Cardiac septum (tissue), 1 donor: Measurements from ENCODE around the gene LSM11. TPM values are rescaled to one million over a fixed set of nuclear protein-coding genes. Genes with fewer than 3 reads are reported as not detected.

Source experiments
- DNase-seq: peaks from one replicate; pipeline ENCODE4 v3.0.0-alpha.2; 2020; ENCODE audit warnings: low spot score
- intact Hi-C: fragments of 100-400 bp; cut with DNase I; formaldehyde crosslinking; loops from one replicate; pipeline ENCODE4 v1.14.0; 2022
- total RNA-seq: library from RNA; stranded (reverse); fragmentation: NEBNext Ultra II Directional; extraction: Animal tissue kit (Norgen Biotek cat#: 25700); gene quantifications from one replicate; pipeline ENCODE4 v1.2.1, GENCODE V29; 2021
- donor health status: DM: no; HTN: no; CAD: no.

Gene LSM11
- total RNA-seq, 1 donor from 2014 or later, result 1.5 TPM

DNA sequence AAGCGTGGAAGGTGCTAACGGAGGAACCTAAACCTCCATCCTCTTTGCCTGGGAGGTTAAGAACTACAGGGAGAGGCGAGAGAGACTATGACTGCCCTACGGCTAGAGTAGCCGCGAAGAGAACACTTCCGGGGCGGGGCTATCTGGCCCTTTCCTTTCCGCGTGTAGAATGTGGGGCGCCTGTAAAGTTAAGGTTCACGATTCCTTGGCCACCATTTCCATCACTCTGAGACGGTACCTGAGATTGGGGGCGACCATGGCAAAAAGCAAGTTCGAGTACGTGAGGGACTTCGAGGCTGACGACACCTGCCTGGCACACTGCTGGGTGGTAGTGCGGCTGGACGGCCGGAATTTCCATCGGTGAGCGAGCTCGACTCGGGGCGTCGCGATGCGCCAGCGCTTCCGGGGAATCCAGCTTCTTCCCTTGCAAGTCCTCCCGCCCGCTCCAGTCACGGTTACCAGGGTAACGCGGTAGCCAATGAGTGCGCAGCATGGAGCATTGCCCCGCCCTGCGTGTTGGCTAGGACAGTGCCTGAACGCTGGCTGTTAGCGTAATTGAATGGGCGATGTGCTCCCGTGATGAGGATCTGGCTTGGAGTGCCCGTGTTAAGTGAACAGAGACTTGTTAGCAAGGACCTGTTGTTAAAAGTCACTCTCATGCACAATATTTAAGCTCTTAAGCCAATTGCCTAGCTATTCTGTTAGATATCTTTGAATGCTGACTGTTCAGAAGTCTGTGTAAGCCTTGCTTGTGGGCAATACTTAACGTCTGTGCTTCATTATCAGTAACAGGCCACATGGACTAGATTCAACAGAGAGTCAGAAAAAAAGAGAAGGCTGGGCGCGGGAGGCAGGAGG is 12.0 kb upstream of the LSM11 start, which contains the start of gene THG1L:
TSS of gene THG1L (plus strand) at position 149 of the 858 bp plus-strand sequence. CDS start at position 170, 21 bp downstream.
- intact Hi-C loops, result loop anchor here (10.0 kb wide), 1 partner anchor 587 kb away; the partner anchor contains the start of gene MED7
- DNase-seq, result peak; percentile 98

DNA sequence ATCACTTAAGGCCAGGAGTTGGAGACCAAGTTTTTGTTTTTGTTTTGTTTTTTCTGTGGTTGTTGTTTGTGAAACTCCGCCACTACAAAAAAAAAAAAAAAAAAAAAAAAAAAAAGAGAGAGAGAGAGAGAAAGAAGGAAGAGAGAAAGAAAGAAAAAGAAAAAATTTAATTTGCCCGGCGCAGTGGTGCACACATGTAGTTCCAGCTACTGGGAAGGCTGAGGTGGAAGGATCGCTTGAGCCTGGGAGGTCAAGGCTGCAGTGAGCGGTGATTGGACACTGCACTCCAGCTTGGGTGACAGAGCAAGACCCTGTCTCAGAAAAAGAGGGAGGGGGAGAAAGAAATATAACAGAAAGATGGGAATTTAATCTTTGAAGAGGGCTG is 11.4 kb upstream of the LSM11 start:
- intact Hi-C loops, result loop anchor here (10.0 kb wide), 1 partner anchor 587 kb away; the partner anchor contains the start of gene MED7
- DNase-seq, result no peak

DNA sequence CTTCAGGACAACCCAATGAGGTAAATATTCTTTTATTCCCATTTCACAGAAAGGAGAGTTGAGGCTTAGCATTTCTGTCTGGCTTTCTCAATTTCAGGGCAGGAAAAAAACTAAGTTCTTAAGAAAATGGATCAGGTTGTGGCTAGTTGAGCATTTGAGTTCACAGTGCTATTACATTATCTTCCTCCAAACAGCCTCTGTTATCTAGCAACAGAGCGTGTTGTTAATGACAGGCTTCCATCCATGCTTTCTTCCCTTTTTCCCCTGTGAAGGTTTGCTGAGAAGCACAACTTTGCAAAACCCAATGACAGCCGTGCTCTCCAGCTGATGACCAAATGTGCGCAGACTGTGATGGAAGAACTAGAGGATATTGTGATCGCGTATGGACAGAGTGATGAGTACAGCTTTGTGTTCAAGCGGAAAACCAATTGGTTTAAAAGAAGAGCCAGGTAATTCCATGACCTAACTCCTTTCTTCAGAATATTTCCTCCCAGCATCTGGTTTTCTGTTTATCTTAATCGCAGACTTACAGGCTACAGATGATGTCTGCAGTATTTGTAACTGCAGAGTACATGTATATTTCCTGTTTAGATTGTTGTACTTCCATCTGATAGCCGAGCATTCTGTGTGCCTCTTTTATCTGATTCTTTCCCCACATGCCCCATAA is 10.8 kb upstream of the LSM11 start:
- intact Hi-C loops, result loop anchor here (10.0 kb wide), 1 partner anchor 588 kb away; the partner anchor contains the start of gene MED7
- no peak for DNase-seq

DNA sequence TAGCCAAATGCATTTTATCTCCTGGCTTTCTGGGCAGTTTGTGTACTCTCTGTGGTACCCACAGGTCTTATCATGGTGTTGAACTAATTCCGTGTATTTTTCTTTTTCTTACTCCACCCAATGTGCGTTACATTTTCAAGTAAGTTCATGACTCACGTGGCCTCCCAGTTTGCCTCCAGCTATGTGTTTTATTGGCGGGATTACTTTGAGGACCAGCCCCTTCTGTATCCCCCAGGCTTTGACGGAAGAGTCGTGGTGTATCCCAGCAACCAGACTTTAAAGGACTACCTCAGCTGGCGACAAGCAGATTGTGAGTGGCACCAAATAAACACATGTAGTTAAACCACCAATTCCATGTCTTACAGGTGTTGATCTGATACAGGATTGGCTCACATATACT is 9.1 kb upstream of the LSM11 start:
- no peak for DNase-seq
- intact Hi-C loops, result loop anchor here (10.0 kb wide), 1 partner anchor 590 kb away; the partner anchor contains the start of gene MED7

DNA sequence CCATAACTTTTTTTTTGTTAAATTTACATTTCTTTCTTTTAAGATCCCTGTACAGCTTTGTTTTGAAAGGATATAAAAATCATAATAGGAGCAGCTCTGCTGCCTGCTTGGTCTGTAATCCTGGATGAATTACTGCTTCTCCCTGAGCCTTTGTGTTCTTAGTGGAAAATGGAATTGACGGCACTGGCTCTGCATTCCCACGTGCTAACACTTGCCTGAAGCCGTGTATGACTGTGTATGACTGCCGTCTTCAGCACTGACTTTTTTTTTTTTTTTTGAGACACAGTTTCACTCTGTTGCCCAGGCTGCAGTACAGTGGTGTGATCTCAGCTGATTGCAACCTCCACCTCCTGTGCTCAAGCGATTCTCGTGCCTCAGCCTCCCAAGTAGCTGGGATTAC is 7.5 kb upstream of the LSM11 start:
- DNase-seq, result no peak
- intact Hi-C loops, result loop anchor here (10.0 kb wide), 1 partner anchor 591 kb away; the partner anchor contains the start of gene MED7

DNA sequence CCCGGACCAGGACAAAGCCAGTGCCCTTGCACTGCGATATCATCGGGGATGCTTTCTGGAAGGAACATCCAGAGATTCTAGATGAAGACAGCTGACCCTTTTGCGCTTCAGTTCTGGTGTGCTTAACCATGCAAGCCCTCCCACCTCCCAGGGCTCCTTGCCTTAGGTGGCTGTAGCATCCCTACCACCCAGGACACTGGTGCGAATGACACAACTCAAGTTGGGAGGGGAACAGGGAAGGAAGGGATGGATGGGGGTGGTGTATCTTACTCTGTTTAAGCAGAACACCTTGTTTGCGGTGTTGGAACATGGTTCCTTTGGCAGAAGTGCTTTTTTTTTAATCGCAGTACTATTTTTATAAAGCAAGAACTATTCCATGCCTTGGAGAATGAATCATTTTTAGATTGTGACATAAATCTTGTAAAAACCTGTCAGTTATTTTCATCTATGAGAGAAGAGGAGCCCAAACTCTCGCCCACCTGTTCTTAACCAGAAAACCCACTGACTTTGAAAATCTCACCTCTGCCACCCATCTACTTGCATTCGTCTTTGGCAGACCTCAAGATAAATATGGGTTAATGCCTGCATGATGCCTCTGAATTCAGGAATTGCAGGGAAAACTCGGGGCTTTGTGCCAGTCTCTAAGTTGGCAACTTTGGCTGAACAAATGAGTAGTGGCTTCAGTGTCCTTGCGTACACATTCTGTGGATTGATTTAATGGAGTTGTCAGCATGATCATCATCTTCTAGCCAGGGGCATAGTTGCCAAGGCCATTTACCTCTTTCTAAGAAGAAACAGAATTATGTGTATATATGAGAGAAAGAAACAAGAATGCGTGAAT is 3.9 kb upstream of the LSM11 start:
- DNase-seq, result no peak
- intact Hi-C loops, result loop anchor here (5.0 to 10.0 kb wide), 2 partner anchors 412 to 595 kb away; partner anchors contain the start of gene MED7

DNA sequence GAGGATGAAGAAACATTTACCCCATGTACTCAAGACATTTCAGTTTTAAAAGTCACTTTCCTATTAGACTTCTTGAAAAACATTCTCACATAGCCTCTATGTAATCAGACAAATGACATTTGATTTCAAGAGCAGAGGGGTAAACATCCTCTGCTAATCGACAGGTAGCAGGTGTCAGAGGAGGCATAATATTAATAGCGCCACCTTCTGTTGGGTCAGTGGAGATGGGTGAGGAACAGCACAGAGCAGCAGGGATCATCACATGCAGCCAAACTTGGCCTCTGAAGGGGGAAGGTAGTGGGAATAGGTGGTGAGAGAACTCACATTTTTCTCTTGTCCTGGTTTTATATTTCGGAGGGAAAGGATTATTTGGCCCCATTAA is 3.3 kb upstream of the LSM11 start:
- intact Hi-C loops, result loop anchor here (5.0 kb wide), 1 partner anchor 413 kb away; no protein-coding TSS in a partner anchor
- DNase-seq, result no peak

DNA sequence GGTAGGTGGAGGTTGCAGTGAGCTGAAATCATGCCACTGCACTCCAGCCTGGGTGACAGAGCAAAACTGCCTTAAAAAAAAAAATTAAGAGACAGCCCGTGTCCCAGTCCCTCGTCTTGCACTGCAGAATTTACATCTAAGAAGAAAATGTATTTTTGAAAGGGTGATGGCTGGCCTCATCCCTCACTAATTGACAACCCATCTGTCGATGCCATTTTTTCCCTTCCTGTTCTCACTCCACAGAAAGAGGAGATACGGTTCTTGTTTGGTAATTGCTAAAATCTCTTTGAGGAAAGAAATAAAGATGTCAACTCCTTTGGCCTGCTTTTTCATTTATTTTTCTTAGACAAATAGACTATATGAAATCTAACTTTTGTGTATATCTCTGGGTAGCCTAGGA is 2.4 kb upstream of the LSM11 start:
- intact Hi-C loops, result loop anchor here (5.0 kb wide), 1 partner anchor 414 kb away; no protein-coding TSS in a partner anchor

DNA sequence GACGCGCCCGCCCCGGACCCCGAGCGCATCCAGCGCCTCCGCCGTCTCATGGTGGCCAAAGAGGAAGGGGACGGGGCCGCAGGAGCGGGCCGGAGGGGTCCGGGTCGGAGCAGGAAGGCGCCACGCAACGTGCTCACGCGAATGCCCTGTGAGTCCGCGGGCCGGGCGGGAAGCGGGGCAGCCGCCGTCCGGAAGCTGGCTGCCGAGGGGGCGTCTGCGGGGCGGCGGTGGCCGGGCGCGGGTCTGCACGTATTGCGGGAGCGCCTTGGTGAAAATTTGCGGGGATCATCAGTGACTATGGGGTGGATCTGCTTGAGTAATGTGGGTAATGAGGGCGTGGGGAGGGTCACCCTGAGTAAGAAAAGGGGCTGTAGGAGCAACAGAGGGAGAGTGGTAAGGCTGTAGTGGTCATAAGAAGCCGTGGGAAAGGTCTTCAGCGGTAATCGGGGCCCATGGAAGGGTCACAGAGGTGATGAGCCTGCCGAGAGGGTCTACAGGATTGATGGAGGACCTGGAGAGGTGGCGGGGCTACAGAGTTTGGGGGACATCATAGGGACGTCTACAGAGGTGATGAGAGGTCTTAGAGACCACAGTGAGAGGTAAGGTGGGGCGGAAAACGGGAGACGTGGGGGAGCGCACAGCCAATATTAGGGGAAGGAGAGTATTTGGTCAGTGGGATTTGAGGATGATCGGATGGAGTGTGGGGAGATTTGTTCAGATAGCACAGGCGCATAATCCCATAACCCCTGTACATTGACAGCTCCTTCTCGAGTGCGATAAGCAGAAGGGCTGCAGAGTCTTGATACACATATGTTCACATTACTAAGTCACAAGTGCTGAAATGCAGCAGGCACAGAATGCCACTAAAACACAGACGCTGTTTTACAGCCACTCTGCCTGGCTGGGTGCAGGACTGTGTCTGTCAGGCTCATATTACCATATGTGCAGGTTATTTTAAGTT is 819 bp downstream of the LSM11 start:
- intact Hi-C loops, result loop anchor here (5.0 kb wide), 1 partner anchor 417 kb away; no protein-coding TSS in a partner anchor
- DNase-seq, result no peak

More for the DNA sequence above, 2.4 kb upstream of the LSM11 start:
- DNase-seq, result no peak

DNA sequence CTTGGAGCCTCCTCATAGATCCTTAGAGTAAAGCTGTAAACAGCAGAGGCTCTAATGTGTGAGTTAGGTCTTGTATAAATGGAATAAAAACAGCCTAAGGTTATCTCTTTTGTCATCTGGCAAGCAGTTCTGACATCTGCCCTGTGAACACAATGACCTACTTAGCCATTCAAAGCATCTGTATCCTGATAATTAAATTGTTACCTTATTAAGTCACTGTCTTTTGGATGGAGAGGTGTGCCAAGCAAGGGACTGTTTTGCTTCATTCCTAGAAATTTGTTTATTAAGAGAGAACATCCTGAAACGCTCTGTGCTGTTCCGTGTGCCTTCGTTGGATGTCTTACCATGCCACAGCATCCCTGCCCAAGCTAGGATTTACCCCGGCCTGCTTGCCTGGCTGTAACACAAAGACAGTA is 1.5 kb downstream of the LSM11 start:
- intact Hi-C loops, result no loop called here
- no peak for DNase-seq

DNA sequence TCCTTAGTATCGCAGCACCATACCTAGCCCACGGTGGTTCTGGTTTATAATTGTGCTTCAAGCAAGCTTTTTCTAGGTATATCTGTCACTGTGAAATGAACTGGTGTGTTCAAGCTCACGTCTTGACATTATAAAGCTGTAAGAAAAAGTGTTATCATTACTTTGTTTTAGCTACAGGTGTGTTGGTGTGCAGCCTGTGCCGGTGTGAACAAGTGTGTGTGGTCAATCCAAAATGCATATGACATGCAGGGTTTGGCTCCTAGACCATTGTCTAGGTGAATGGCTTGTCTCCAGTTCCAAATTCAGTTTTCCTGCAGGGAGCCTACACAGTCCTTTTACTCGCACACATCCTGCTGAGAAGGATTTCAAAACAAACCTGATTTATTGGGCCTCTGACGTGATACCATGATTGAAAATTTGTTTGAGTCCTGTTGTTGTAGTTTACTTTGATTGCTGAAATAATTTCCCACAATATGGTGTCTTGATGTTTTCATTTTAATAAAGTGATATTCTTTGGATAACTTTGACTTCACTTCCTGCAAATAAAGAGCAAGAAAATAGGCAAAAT is 3.7 kb downstream of the LSM11 start:
- intact Hi-C loops, result no loop called here
- no peak for DNase-seq

DNA sequence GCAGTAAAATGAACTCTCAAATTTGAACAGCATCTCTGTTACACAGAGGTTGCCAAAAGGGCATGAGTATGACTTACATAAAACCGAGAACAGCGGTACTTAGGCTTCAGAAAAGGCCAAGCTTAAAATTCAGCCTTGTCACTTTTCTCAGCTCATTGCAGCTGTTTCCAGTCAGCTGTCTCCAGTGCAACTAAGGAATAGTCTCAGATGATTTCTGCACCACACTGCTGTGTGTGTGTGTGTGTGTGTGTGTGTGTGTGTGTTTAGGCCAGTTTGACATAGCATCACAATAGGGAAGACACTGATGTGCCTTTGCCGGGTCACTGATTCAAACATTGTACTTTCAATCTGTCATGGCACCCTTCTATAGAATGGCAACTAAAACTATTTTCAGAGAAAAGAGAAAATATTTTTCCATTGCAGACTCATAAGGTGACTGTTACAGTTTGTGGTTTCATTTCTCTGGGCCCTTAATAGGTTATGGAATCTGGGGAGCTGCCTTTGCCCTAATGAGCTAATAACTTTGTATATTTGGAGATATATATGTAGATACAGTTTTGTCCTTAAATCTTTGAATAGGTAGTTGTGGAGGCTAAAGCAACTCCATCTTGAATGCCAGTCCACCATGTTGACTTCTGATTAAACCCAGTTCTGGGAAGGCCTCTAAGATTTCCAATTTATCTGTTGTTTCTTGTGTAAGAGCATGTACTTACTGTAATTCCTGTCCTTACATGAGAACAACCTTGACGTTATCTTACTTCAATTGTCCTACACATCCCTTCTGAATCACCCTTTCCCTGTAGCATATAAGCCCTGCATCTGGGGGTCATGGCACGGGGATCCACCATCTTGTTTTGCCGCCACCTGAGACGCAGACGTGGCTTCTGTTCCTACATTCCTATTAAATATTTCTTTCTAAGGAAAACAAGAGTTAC is 4.5 kb downstream of the LSM11 start:
- intact Hi-C loops, result no loop called here
- no peak for DNase-seq

DNA sequence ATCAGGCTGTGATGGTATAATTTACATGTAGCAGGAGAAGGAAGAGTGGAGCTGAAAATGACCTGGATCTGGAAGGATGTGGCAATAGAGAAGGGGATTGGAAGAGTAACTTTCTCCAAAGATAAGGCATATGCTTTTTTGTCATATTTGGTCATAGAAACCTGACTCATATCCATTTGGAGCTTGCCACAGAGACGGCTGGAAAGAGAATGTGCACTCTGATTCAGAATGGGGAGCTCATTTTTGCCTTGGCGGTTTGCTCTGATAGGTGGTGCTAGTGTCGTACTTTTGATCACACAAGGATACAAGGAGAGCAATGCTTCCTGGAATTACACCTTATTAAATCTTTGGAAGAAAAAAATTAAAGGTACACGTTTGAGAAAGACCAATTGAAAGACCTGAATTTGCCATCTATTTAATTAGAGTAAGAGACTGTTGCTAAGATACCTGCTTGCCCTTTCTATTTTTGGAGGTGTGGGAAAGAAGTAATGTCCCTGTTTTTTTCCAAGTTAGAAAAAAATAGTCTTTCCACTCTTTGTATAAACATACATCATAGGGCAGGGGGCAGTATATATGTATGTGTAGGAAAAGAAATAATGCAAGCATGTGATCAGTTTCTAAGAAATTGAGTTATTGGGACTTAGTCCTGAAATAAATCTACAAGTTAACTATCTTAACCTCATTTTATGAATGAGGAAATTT is 5.4 kb downstream of the LSM11 start:
- intact Hi-C loops, result no loop called here
- no peak for DNase-seq

DNA sequence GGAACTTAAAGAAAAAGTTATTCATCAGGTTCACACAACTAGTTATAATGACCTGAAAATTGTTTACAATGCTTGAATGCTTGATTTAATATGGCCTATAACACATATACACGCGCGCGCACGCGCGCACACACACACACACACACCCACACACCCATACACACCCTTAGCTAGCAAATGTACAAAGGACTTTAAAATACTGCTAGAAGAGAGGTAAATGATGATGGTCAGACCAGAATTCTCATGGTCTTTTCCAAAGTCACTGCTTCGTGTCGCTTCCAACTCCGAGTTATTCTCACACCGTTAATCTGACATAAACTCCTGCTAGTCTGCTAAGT is 5.9 kb downstream of the LSM11 start:
- intact Hi-C loops, result no loop called here
- DNase-seq, result no peak

DNA sequence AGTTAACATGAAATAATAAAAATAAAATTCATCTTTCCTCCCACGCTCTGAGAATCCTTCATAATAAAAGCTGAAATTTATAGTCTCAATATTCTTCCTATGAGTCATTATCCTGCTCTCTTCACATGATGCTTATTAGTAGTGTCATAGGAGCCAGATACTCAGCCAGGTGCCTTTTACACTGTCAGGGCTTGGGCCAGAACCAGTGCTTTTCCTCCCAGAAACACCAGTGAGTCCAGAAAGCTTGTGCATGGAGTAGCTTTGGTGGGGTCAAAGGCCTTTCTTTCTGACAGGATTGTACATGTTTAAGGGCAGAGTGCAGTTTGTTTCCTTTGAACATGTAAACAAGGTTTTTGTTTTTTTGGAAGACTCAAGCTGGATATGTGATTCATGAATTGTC is 6.8 kb downstream of the LSM11 start:
- DNase-seq, result no peak
- intact Hi-C loops, result no loop called here

DNA sequence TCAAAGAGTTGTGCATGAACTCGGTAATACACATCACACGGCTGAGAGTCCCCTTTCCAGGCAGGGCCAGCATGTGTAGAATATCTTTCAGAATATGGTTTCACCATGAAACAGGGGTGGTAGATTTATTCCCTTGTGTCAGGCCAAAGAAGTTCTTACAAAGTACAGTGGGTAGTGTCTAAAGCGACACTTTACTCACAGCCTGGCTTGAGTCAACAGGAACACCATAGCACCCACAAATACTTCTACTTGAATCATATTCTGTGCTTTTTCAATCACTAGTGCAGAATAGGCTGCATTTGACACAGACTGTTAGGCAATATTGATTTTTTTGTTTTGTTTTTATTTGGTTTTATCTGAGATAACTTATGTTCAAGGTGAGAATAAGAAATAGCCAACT is 12.6 kb downstream of the LSM11 start:
- DNase-seq, result no peak
- intact Hi-C loops, result no loop called here
